ENCODE results near the gene FXYD1.

Gene FXYD1

DNA sequence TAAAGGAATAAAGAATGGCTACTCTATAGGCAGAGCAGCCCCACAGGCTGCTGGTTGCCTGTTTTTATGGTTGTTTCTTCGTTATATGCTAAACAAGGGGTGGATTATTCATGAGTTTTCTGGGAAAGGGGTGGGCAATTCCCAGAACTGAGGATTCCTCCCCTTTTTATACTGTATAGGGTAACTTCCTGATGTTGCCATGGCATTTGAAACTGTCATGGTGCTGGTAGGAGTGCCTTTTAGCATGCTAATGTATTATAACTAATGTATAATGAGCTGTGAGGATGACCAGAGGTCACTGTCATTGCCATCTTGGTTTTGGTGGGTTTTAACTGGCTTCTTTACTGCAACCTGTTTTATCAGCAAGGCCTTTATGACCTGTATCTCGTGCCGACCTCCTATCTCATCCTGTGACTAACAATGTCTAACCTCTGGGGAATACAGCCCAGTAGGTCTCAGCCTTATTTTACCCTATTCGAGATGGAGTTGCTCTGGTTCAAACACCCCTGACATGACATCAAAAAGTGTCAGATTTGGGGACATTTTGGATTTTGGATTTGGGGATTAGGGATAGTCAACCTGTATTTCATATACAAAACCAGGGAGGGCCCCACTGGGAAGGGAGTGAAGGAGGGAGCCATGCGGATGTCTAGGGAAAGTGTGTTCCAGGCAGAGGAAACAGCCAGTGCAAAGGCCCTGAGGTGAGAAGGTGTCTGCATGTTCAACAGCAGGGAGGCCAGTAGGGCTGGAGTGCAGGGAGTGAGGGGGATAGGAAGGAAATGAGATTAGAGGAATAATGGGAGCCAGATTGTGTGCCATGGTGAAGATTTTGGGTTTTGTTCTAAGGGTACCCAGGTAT is 26.8 kb downstream of the FXYD1 start:
- DNase-seq: no peak

DNA sequence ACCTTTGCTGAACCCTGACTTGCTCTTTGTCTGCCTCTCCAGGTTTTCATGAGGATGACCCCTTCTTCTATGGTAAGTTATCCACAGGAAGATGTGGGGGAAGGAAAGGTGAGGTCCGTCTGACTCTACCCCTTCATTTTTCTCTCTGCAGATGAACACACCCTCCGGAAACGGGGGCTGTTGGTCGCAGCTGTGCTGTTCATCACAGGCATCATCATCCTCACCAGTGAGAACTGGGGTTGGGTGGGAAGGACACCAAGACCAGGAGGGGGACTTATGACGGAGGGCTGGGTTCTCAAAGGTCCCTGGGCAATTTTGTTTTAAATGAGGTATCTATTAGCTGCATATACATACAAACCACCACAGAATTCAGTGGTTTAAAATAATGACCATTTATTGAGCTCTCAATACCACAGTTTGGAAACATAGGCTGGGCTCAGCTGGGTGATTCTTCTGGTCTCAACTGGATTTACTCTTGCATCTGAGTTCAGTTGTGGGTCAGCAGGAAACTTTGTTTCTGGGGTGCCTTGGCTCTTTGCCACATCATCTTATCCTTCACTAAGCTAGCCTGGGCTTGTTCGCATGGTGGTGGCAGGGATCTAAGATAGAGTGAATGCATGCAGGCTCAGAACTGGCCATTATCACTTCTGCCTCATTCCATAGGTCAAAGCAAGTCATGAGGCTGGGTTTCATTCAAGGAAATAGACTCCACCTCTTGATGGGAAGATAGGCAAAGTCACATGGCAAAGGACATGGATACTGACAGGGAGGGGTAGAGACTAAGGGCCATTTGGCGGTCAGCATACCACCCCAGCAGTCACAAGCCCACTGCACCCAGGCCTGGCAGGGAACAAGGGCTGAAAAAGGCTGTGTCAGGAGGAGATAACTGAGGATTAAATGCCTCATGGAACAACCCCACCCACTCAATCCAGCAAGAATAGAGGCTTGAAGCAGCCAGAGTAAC is 27.8 kb downstream of the FXYD1 start:
- DNase-seq: no peak

DNA sequence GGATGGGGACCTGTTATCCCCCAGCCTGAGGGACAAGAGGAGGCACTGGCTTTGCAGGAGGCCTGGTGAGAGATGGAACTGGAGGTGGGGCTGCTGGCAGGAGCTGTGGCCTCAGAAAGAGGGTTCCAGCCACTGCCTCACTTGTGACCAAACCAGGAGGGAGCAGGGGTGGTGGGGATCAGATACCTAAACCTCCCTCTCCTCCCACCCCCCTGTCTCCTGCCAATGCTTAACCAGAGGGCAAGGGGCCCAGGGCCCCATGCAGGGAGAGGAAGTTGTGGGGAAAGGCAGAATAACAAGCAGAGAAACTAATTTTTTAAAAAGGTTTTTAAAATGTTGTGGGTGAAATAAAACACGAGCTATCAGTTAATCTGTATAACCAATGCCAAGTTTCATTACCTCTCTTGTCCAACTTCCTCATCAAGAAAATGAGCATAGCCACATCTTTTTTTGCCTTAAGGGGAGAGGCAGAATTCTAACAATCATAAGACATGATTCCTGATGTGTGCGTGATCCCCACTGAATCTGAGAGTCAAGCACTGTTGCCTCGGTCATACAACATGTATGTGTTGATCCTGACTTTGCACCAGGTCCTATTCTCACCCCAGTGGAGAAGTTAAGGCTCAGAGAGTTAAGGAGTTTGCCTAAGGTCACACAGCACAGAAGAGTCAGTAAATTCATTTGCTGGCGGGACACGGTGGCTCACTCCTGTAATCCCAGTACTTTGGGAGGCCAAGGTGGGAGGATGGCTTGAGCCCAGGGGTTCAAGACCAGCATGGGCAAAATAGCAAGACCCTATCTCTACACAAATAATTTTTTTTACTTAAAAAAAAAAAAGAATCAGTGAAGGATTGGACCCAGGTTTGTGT is 28.9 kb downstream of the FXYD1 start:
- DNase-seq: no peak

GRCh38 chr19:35168196-35168595 is 29.6 kb downstream of the FXYD1 start:
- DNase-seq: no peak

DNA sequence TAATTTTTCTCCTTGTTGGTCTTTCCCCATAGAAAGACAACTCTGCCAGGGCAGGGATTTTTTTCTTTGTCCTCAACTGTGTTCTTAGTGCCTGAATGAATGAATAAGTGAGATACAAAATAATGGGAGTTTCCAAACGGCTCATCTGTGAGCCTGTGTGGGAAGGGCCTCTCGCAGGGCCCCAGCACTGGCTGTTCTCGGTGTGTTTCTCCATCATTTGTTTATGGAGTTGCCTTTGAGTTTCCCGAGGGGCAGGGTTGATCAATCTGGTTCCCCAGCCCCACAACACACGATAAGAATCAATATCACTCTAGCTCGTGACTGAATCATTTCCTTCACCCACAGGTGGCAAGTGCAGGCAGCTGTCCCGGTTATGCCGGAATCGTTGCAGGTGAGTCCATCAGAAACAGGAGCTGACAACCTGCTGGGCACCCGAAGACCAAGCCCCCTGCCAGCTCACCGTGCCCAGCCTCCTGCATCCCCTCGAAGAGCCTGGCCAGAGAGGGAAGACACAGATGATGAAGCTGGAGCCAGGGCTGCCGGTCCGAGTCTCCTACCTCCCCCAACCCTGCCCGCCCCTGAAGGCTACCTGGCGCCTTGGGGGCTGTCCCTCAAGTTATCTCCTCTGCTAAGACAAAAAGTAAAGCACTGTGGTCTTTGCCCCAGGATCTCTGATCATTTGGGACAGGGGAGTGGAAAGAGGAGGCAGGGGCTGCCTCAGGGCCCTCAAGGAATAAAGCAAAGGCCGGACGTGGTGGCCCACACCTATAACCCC is 30.8 kb downstream of the FXYD1 start:
- no peak for DNase-seq

DNA sequence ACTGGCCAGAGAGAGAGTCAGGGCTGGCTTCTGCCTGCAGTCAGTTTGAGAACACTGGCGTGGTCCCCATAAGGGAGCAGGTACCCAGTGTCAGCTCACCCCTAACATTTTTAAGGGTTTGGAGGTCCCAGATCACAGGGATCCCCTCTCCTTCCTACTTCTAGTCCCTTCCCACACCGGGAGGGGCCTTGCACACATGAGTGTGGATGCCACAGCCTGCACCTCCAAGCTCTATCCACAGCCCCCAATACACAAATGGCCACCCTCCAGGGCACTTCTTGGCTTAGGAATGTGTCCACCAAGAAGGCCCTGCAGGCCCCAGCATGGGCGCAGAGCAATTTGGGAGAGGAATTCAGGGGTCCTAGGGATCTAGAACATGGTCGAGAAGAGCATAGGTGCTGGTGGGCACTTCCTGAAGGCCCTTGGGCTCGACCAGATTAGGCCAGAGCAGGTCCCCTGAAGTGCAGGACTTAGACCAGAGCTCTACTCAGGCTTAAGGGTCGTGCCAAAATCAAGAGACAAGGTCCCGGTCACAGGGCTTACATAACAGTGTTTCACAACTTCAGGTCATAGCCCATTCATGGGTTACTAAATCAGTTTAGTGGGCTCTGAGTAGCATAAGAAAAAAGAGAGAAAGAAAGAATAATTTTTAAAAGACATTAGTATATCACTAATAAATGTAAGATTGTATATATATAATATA is 31.9 kb downstream of the FXYD1 start:
- DNase-seq: no peak

DNA sequence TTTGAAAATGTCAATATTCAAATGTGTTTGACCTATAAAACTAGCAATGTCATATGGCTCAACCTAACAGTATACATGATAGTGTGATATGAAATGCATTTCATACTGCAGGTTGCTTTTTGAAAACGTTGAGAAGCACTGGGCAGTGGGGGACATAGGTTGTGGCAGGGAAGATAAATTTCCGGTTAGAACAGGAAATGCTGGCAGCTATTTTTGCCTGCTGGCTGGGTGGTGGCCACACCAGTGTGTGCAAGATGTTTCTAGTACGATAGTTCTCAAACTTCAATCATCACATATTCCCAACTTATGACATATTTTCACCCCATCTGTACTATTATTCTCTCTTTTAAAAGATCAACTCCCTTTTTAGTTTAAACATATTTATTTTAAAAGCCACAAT is 33.1 kb downstream of the FXYD1 start:
- no peak for DNase-seq

- DNase-seq: no peak
Measured at GRCh38 chr19:35174226-35174625, 35.6 kb downstream of the FXYD1 start.

DNA sequence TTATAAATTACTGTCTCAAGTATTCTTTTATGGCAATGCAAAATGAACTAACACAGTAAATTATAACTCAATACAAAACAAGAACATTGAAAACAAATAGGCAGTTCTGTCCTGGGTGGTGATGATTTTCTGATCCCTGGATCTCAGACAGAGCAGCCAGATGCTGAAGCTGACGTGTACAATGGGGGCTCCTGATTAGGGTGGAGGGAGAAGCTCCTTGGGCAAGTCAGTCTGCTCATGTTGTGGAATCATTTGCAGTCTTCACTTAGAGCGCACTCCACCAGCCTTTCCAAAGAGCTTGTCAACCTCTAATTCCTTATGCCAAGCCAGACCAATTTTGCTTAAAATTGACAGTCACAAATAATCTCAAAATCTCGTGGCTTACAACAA is 37.6 kb downstream of the FXYD1 start:
- no peak for DNase-seq

DNA sequence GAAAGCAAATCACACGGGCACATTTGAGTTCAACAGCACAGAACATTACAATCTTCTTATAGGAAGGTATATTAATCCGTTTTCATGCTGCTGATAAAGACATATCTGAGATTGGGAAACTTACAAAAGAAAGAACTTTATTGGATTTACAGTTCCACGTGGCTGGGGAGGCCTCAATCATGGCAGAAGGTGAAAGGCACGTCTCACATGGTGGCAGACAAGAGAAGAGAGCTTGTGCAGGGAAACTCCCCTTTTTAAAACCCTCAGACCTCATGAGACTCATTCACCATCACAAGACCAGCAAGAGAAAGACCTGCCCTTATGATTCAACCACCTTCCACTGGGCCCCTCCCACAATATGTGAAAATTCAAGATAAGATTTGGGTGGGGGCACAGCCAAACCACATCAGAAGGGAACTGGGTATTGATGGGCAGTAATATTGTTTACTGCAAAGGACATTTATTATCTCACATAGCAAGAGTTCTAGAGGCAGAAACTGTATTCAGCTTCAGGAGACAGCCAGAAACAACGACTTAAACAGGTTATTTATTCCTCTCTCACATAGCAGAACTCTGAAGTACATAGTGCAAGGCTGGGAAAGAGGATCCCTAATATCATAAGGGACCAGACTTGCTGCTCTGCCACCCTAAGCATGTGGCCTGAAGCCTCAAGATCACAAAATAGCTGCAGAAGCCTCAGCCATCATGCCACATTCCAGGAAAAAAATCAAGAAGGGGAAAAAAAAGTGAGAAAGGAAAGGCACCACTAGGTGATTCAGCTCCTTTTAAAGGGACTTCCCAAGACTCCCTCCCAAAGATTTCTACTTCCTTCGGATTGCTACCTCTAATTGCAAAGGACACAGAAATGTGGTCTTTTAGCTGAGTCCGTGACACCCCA is 39.0 kb downstream of the FXYD1 start:
- no peak for DNase-seq

- DNase-seq: no peak
Measured at GRCh38 chr19:35178701-35179100, 40.1 kb downstream of the FXYD1 start.

GRCh38 chr19:35179830-35180229 is 41.2 kb downstream of the FXYD1 start:
- DNase-seq: no peak

GRCh38 chr19:35181387-35181786 is 42.8 kb downstream of the FXYD1 start:
- no peak for DNase-seq

DNA sequence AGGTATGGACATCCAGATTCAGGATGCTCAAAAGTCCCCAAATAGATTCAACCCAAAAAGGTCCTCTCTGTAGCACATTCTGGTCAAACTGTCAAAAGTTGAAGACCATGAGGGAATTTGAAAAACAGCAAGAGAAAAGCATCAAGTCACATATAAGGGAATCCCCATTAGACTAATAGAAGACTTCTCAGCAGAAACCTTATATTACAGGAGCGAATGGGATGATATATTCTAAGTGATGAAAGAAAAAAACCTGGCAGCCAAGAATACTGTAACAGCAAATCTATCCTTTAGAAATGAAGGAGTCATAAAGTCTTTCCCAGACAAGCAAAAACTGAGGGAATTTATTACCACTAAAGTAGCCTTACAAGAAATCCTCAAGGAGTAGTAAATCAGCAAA is 45.6 kb downstream of the FXYD1 start:
- no peak for DNase-seq

GRCh38 chr19:35184884-35185283 is 46.3 kb downstream of the FXYD1 start:
- DNase-seq: no peak
